HUES64 (cell line): Measurements from ENCODE around the gene M6PR. TPM values are rescaled to one million over a fixed set of nuclear protein-coding genes. Genes with fewer than 3 reads are reported as not detected.

Experiments used
- H3K27ac ChIP-seq: 2 replicates; pipeline ENCODE4 v1.7.0; 2013; ENCODE audit warnings: low read depth, low read length, inconsistent platforms
- H3K27me3 ChIP-seq: 2 replicates; pipeline ENCODE4 v1.6.1; 2013; ENCODE audit warnings: mild to moderate bottlenecking, low read length; ENCODE audit not compliant: insufficient read depth
- H3K36me3 ChIP-seq: 2 replicates; pipeline ENCODE4 v1.6.1; 2013; ENCODE audit warnings: mild to moderate bottlenecking, low read length; ENCODE audit not compliant: insufficient read depth
- H3K4me1 ChIP-seq: 2 replicates; pipeline ENCODE4 v1.6.1; 2013; ENCODE audit warnings: mild to moderate bottlenecking, low read length, moderate library complexity; ENCODE audit not compliant: insufficient read depth
- H3K4me3 ChIP-seq: 2 replicates; pipeline ENCODE4 v1.5.1; 2013; ENCODE audit warnings: mild to moderate bottlenecking, low read length, moderate library complexity
- H3K9ac ChIP-seq: 2 replicates; pipeline ENCODE4 v1.6.1; 2013; ENCODE audit warnings: mild to moderate bottlenecking, low read depth, low read length
- H3K9me3 ChIP-seq: 2 replicates; pipeline ENCODE4 v1.6.1; 2013; ENCODE audit warnings: low read depth, low read length; ENCODE audit not compliant: insufficient read depth
- WGBS: fragments of 150-250, 120-280 bp; methylation state at CpG from one replicate; pipeline ENCODE4 v1.1.7; 2013; ENCODE audit warnings: missing lambda C conversion rate; 5-methylcytosine and 5-hydroxymethylcytosine counted together
- polyA plus RNA-seq, 2 experiments: library from polyadenylated mRNA; stranded (reverse); fragments of 50-300 nt; gene quantifications; one replicate each; pipeline ENCODE4 v1.2.3, GENCODE V29; 2013

Gene M6PR
- polyA plus RNA-seq (2013, experiment 1 of 2): 72.1 TPM
- polyA plus RNA-seq (2013, experiment 2 of 2): 82.5 TPM

GRCh38 chr12:8949342-8950220, at the start of gene M6PR:
Gene M6PR, minus strand, starts transcription at chr12:8949645. Its CDS starts 3,241 bp downstream, at chr12:8946404.
- WGBS: under 1% methylated on average over 65 of the region's 66 CpGs

GRCh38 chr12:8996682-8997405, 47.4 kb upstream of the M6PR start:
- 87% methylated on average over 5 of the region's 5 CpGs for WGBS
- no peak overlapping the region for H3K9ac ChIP-seq
- H3K4me1 ChIP-seq: no peaks in the 10 kb centered on the region
- no peak overlapping the region for H3K27ac ChIP-seq
- H3K4me3 ChIP-seq: no peak overlapping the region
- no peaks in the 10 kb centered on the region for H3K27me3 ChIP-seq
- H3K36me3 ChIP-seq: no peaks in the 10 kb centered on the region
- H3K9me3 ChIP-seq: 0 out of 2 replicates have a peak, but pooled peaks cover 4% of the 10 kb centered on the region

More at GRCh38 chr12:8949342-8950220, at the start of gene M6PR:
- Histone ChIP-seq H3K4me3 (peak within 1 kb of the TSS; percentile 85), H3K9ac (peak within 1 kb of the TSS; percentile 93), H3K36me3 (peaks cover 33% of the 10 kb centered on the region), H3K9me3 (peaks cover 21% of the 10 kb centered on the region), H3K4me1 (peaks cover 13% of the 10 kb centered on the region), H3K27me3 (no peaks in the 10 kb centered on the region), H3K27ac (peak within 1 kb of the TSS; percentile 98)

GRCh38 chr12:8995021-8995775, 45.8 kb upstream of the M6PR start:
- Histone ChIP-seq H3K27ac (no peak overlapping the region), H3K27me3 (no peaks in the 10 kb centered on the region), H3K9me3 (no peaks in the 10 kb centered on the region), H3K4me3 (no peak overlapping the region), H3K9ac (no peak overlapping the region), H3K4me1 (no peaks in the 10 kb centered on the region), H3K36me3 (no peaks in the 10 kb centered on the region)
- WGBS: 94% methylated on average over 4 of the region's 4 CpGs

GRCh38 chr12:8993827-8994226, 44.4 kb upstream of the M6PR start:
- H3K9me3 ChIP-seq: no peaks in the 10 kb centered on the region
- H3K4me1 ChIP-seq: no peaks in the 10 kb centered on the region

GRCh38 chr12:8991371-8992345, 42.2 kb upstream of the M6PR start:
- Histone ChIP-seq H3K27me3 (no peaks in the 10 kb centered on the region), H3K27ac (no peak overlapping the region), H3K4me3 (no peak overlapping the region), H3K4me1 (no peaks in the 10 kb centered on the region), H3K36me3 (no peaks in the 10 kb centered on the region), H3K9me3 (no peaks in the 10 kb centered on the region), H3K9ac (no peak overlapping the region)
- WGBS: 92% methylated on average over 6 of the region's 6 CpGs

More at GRCh38 chr12:8993827-8994226, 44.4 kb upstream of the M6PR start:
- WGBS: 95% methylated on average over 3 of the region's 3 CpGs
- H3K27ac ChIP-seq: no peak overlapping the region
- no peaks in the 10 kb centered on the region for H3K36me3 ChIP-seq
- no peaks in the 10 kb centered on the region for H3K27me3 ChIP-seq
- H3K4me3 ChIP-seq: no peak overlapping the region
- H3K9ac ChIP-seq: no peak overlapping the region

- WGBS: 97% methylated on average over 2 of the region's 2 CpGs
- Histone ChIP-seq H3K9ac (no peak within 1 kb of the TSS), H3K4me1 (no peaks in the 10 kb centered on the region), H3K9me3 (no peaks in the 10 kb centered on the region), H3K4me3 (no peak within 1 kb of the TSS), H3K36me3 (no peaks in the 10 kb centered on the region), H3K27me3 (no peaks in the 10 kb centered on the region), H3K27ac (no peak within 1 kb of the TSS)
These were observed 40.0 kb upstream of the M6PR start, which contains the start of gene KLRG1 for GRCh38 chr12:8989413-8989812. Gene KLRG1, plus strand, starts transcription at chr12:8989546. Its CDS starts 90 bp downstream, at chr12:8989636.

- WGBS: 85% methylated on average over 1 of the region's 1 CpG
These were observed 38.2 kb upstream of the M6PR start for GRCh38 chr12:8987685-8988084.

GRCh38 chr12:8987163-8987562, 37.7 kb upstream of the M6PR start:
- Histone ChIP-seq H3K9me3 (no peaks in the 10 kb centered on the region), H3K36me3 (no peaks in the 10 kb centered on the region), H3K27ac (no peak overlapping the region), H3K4me1 (no peaks in the 10 kb centered on the region), H3K9ac (no peak overlapping the region), H3K27me3 (no peaks in the 10 kb centered on the region), H3K4me3 (no peak overlapping the region)

More at GRCh38 chr12:8987685-8988084, 38.2 kb upstream of the M6PR start:
- Histone ChIP-seq H3K9ac (no peak overlapping the region), H3K27me3 (no peaks in the 10 kb centered on the region), H3K9me3 (no peaks in the 10 kb centered on the region), H3K4me1 (no peaks in the 10 kb centered on the region), H3K36me3 (no peaks in the 10 kb centered on the region), H3K27ac (no peak overlapping the region), H3K4me3 (no peak overlapping the region)

- no peaks in the 10 kb centered on the region for H3K9me3 ChIP-seq
- no peaks in the 10 kb centered on the region for H3K4me1 ChIP-seq
- H3K27ac ChIP-seq: no peak overlapping the region
- H3K27me3 ChIP-seq: no peaks in the 10 kb centered on the region
- no peak overlapping the region for H3K4me3 ChIP-seq
- no peak overlapping the region for H3K9ac ChIP-seq
- no peaks in the 10 kb centered on the region for H3K36me3 ChIP-seq
- WGBS: 75% methylated on average over 1 of the region's 1 CpG
These were observed 35.8 kb upstream of the M6PR start for GRCh38 chr12:8985213-8985754.

- no peaks in the 10 kb centered on the region for H3K9me3 ChIP-seq
- H3K4me1 ChIP-seq: no peaks in the 10 kb centered on the region
- WGBS: 90% methylated on average over 3 of the region's 3 CpGs
- H3K9ac ChIP-seq: no peak overlapping the region
- H3K36me3 ChIP-seq: no peaks in the 10 kb centered on the region
- H3K27ac ChIP-seq: no peak overlapping the region
- no peaks in the 10 kb centered on the region for H3K27me3 ChIP-seq
- H3K4me3 ChIP-seq: no peak overlapping the region
These were observed 30.7 kb upstream of the M6PR start for GRCh38 chr12:8980137-8980536.
